Naive thymus-derived CD8-positive, alpha-beta T cell (primary cell): ENCODE measurements around the gene FAIM. TPM values are rescaled to one million over a fixed set of nuclear protein-coding genes. Genes with fewer than 3 reads are reported as not detected.
A peak's percentile ranks its signal among the peaks of the same experiment; 100 is the strongest.

Experiments used
- ATAC-seq, 2 donors: fragments of 150-1000 bp; cut with Tn5 transposase in 1 of 2; sonication (Bioruptor Pico), chemical (Tn5 transposase) in 1 of 2; 1 replicate in 1 of 2; 2 replicates in 1 of 2; pipeline ENCODE4 v1.10.0; 2021; ENCODE audit warnings: mild to moderate bottlenecking in 2 of 2, moderate library complexity in 2 of 2
- POLR2A ChIA-PET: fragments of 350-600 bp; sonication (Branson Sonifier 250); formaldehyde crosslinking; loops from one replicate; lab custom pipeline; 2021; ENCODE audit warnings: antibody characterized with exemption; lab: Charles Lee
- DNase-seq, 10 donors: peaks; one replicate each; pipeline versions ENCODE4 v3.0.0 to v3.0.0-alpha.2; 2020 to 2022
- H3K27ac Mint-ChIP-seq, 10 donors: one replicate each; pipeline ENCODE4 v1.8.0; 2020 to 2022; ENCODE audit warnings: mild to moderate bottlenecking in 10 of 10, mixed read lengths in 10 of 10, moderate library complexity in 4 of 10, inconsistent platforms in 1 of 10
- H3K27me3 Mint-ChIP-seq, 5 donors: one replicate each; pipeline ENCODE4 v1.8.0; 2021 to 2022; ENCODE audit warnings: mixed read lengths in 5 of 5
- H3K36me3 Mint-ChIP-seq, 3 donors: one replicate each; pipeline ENCODE4 v1.8.0; 2020 to 2022; ENCODE audit warnings: mixed read lengths in 3 of 3, mild to moderate bottlenecking in 2 of 3, inconsistent platforms in 1 of 3
- H3K4me1 Mint-ChIP-seq, 4 donors: one replicate each; pipeline ENCODE4 v1.8.0; 2021 to 2022; ENCODE audit warnings: mixed read lengths in 4 of 4
- H3K4me3 Mint-ChIP-seq, 10 donors: one replicate each; pipeline ENCODE4 v1.8.0; 2020 to 2022; ENCODE audit warnings: mild to moderate bottlenecking in 10 of 10, mixed read lengths in 10 of 10, moderate library complexity in 6 of 10, inconsistent platforms in 1 of 10
- H3K9me3 Mint-ChIP-seq, 9 donors: one replicate each; pipeline ENCODE4 v1.8.0; 2020 to 2022; ENCODE audit warnings: mixed read lengths in 9 of 9, mild to moderate bottlenecking in 3 of 9, inconsistent platforms in 1 of 9, moderate library complexity in 1 of 9
- polyA plus RNA-seq, 3 donors: library from polyadenylated mRNA; unstranded; fragments of 300-500 nt; fragmentation: Illumina TruSeq; gene quantifications; one replicate each; pipeline ENCODE4 v1.2.3, GENCODE V29; 2021
- total RNA-seq, 8 experiments: library from RNA in 2 of 8; stranded (reverse) in 2 of 8; gene quantifications; one replicate each; pipeline ENCODE4 v1.2.3 and lab custom pipeline; 2021 to 2026

The FAIM gene
- total and polyA plus RNA-seq, 5 experiments from 2014 or later = 5.6 to 9.7 (median 8.7) TPM

DNA sequence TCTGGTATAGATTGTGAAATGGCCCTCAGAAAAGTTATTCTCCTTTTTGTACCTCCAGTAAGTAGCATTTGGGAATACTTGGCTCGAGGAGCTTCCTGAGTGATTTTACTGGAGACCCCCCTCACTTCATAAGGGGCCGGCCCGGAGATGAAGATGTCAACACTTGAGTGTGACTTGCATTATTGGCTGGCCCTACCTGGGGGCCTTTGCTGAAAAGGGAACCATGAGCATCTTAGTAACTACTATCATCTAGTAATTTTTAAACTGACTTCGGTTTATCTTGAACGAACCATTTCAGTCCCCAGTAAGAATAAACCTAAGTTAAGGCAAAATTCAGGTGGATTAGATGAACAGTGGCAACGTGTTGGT, 1.3 kb downstream of the FAIM start:
- Mint-ChIP-seq H3K27me3 (peaks cover 0 to 6% (median 0%) of the 10 kb centered on the region in 5 donors), H3K36me3 (peaks cover 0 to 2% (median 0%) of the 10 kb centered on the region in 3 donors), H3K9me3 (peaks cover 0 to 4% (median 0%) of the 10 kb centered on the region in 9 donors), H3K4me3 (peak overlapping the region; percentile 79 to 99 (median 92)), H3K4me1 (peaks cover 10 to 26% (median 22%) of the 10 kb centered on the region in 4 donors), H3K27ac (peak overlapping the region; percentile 90 to 100 (median 97))
- no peak for DNase-seq
- ATAC-seq = no peak
- POLR2A ChIA-PET = interaction anchor here (0.6 to 3.9 kb wide), 11 partner anchors 12 to 1857 kb away, joined by 3 to 53 read pairs (median 4); partner anchors contain the start of genes ARMC8, CEP70, DBR1 and PIK3CB

DNA sequence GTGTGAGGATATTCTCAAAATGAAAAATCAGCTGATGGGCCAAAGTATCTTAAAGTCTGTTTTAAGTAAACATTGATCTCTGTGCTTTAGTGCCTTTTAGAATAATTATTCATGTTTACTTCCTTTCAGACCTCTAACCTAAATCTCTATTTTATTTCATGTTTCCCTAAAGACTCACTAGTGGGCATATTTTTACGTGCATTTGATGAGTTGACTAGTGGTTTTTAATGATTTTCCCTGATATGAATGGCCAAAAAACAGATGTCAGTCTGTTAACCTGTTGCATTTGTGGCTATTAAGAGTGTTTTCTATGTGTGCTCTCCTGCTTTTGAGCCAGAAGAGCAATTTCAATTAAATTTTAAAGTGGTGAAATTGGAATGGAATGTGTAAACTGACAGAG, 6.9 kb downstream of the FAIM start:
- Mint-ChIP-seq H3K27ac (no peak overlapping the region), H3K4me3 (no peak overlapping the region), H3K9me3 (no peaks in the 10 kb centered on the region), H3K27me3 (no peaks in the 10 kb centered on the region), H3K4me1 (peaks cover 0 to 12% (median 2%) of the 10 kb centered on the region in 4 donors), H3K36me3 (peaks cover 0 to 1% (median 0%) of the 10 kb centered on the region in 3 donors)
- ATAC-seq (no peak), DNase-seq (no peak)
- POLR2A ChIA-PET = interaction anchor here (0.5 kb wide), 1 partner anchor 24 kb away, joined by 6 read pairs; no protein-coding TSS in a partner anchor

DNA sequence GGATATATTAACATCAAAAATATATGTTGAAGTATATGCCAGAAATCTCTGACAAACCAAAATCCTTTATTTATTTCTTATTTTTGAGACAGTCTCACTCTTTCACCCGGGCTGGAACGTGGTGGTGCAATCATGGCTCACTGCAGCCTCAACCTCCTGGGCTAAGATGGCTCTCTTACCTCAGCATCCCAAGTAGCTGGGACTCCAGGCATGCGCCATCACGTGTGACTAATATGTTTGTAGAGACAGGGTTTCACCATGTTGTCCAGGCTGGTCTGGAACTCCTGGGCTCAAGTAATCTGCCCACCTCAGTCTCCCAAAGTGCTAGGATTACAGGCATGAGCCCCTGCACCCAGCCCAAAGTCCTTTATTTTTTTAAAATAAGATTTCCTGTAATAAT, 11.9 kb downstream of the FAIM start:
- no peak overlapping the region for H3K4me3 Mint-ChIP-seq
- no peaks in the 10 kb centered on the region for H3K9me3 Mint-ChIP-seq
- peaks cover 0 to 23% (median 8%) of the 10 kb centered on the region in 3 donors for H3K36me3 Mint-ChIP-seq
- no peak for DNase-seq
- H3K4me1 Mint-ChIP-seq = peaks cover 0 to 5% (median 0%) of the 10 kb centered on the region in 4 donors
- no peak for ATAC-seq
- no peak overlapping the region for H3K27ac Mint-ChIP-seq
- POLR2A ChIA-PET = no interaction called here
- H3K27me3 Mint-ChIP-seq = no peaks in the 10 kb centered on the region

DNA sequence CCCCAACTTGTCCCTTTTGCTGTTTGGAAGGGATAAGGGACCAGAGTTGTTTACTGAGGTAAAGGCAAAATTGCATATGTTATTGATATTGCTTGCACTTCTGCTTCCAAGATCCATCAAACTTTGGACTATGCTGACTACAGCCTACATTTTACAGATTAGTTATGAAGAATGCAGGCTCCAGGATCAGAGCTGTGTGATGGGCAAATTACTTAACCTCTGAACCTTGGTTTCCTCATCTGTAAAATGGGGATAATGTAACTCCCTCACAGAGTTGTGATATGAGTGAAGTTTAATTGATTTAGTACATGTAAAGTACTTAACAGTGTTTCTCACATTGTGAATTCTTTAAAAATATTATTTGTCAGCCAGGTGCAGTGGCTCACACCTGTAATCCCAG, 15.9 kb downstream of the FAIM start:
- Mint-ChIP-seq H3K27me3 (no peaks in the 10 kb centered on the region), H3K27ac (no peak overlapping the region), H3K9me3 (no peaks in the 10 kb centered on the region), H3K36me3 (peaks cover 5 to 40% (median 27%) of the 10 kb centered on the region in 3 donors), H3K4me3 (no peak overlapping the region), H3K4me1 (no peaks in the 10 kb centered on the region)
- DNase-seq = no peak
- no peak for ATAC-seq
- POLR2A ChIA-PET = no interaction called here

DNA sequence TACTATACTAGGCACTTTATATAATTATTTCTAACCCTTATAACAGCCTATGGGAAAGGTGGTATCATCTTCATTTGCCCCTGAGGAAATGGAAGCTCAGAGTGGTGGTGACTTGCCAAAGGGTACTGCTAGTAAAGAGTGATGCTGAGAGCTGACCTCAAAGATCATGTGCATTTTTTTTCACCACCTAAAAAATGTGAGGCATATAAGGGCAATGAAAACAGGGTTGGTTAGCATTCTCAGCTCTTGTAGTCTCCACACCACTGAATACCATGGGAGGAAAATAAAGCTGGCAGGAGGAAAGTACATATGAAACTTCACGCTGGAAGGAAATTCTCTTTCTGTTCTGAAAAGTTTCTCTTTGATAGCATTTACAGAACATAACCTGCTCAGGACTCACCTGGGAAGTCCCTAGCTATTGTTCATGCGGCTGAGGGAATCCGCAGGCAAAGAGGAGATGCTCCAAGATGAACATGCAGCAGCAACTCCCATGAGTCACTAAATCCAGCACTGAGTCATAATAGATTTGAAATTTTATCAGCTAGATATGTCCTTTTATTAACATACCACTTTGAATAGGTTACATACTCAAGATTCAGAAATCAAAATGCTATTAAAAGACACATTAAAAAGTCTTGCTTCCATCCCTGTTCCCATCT, 17.3 kb downstream of the FAIM start:
- H3K27me3 Mint-ChIP-seq = no peaks in the 10 kb centered on the region
- POLR2A ChIA-PET = no interaction called here
- H3K4me3 Mint-ChIP-seq = no peak overlapping the region
- no peaks in the 10 kb centered on the region for H3K4me1 Mint-ChIP-seq
- ATAC-seq (no peak), DNase-seq (no peak)
- peaks cover 5 to 49% (median 34%) of the 10 kb centered on the region in 3 donors for H3K36me3 Mint-ChIP-seq
- H3K27ac Mint-ChIP-seq = no peak overlapping the region
- H3K9me3 Mint-ChIP-seq = no peaks in the 10 kb centered on the region

DNA sequence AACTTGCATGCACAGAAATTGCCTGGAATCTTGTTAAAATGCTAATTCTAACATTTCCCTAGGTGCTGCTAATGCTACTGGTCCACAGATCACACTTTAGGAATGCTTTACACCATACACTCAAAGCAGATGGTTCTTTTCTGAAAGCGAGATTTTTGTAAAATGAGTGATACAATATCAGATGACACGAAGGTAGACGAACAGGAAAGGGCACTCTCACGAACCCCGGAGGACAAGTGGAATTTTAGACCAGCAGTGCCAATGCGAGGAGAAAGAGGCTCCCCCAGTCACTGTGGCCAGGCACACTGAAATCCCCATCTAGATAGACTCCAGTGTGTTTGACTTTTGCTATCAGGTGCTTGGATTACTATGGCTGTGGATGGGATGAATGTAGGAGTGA, 21.0 kb downstream of the FAIM start:
- peak overlapping the region in 1 of 10 donors; percentile 82 for H3K27ac Mint-ChIP-seq
- POLR2A ChIA-PET = no interaction called here
- no peak overlapping the region for H3K4me3 Mint-ChIP-seq
- peaks cover 5 to 46% (median 38%) of the 10 kb centered on the region in 3 donors for H3K36me3 Mint-ChIP-seq
- H3K4me1 Mint-ChIP-seq = no peaks in the 10 kb centered on the region
- DNase-seq (no peak), ATAC-seq (no peak)
- H3K9me3 Mint-ChIP-seq = no peaks in the 10 kb centered on the region
- no peaks in the 10 kb centered on the region for H3K27me3 Mint-ChIP-seq

DNA sequence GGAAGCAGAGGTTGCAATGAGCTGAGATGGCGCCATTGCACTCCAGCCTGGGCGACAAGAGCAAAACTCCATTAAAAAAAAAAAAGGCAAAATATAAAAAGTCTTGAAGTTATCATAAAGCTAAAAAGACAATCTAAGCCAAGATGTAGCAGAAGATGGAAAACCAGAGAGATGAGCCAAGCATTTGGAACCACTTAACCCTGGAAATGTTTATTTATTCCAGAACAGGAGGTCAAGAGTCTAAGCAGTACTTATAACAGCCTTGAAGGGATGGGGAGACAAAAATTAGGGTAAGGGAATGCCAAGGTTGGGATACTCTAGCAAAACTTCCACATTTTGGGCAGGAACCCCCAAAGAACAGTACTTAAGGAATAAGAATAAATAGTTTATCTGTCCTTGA, 30.1 kb downstream of the FAIM start:
- peaks cover 7 to 24% (median 18%) of the 10 kb centered on the region in 3 donors for H3K36me3 Mint-ChIP-seq
- H3K4me1 Mint-ChIP-seq = no peaks in the 10 kb centered on the region
- peaks cover 11 to 56% (median 35%) of the 10 kb centered on the region in 9 donors for H3K9me3 Mint-ChIP-seq
- no peak overlapping the region for H3K27ac Mint-ChIP-seq
- no peak overlapping the region for H3K4me3 Mint-ChIP-seq
- POLR2A ChIA-PET = no interaction called here
- DNase-seq (no peak), ATAC-seq (no peak)
- no peaks in the 10 kb centered on the region for H3K27me3 Mint-ChIP-seq

DNA sequence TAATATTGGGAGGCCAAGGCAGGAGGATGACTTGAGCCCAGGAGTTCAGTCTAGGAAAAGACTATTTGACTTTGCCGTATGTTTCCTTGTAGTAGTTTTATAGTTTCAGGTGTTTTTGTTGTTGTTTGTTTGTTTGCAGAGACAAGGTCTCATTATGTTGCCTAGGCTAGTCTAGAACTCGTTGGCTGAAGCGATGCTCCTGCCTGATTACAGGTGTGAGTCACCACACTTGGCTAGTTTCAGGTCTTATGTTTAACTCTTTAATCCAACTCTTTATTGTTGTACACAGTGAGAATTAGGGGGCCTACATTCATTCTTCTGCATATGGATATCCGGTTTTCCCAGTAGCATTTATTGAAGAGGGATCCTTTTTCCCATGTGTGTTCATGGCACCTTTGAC, 32.0 kb downstream of the FAIM start:
- POLR2A ChIA-PET = no interaction called here
- no peaks in the 10 kb centered on the region for H3K4me1 Mint-ChIP-seq
- no peak overlapping the region for H3K4me3 Mint-ChIP-seq
- H3K27me3 Mint-ChIP-seq = no peaks in the 10 kb centered on the region
- peaks cover 3 to 24% (median 20%) of the 10 kb centered on the region in 3 donors for H3K36me3 Mint-ChIP-seq
- H3K27ac Mint-ChIP-seq = no peak overlapping the region
- ATAC-seq = no peak
- peaks cover 14 to 75% (median 53%) of the 10 kb centered on the region in 9 donors for H3K9me3 Mint-ChIP-seq
- DNase-seq = no peak

DNA sequence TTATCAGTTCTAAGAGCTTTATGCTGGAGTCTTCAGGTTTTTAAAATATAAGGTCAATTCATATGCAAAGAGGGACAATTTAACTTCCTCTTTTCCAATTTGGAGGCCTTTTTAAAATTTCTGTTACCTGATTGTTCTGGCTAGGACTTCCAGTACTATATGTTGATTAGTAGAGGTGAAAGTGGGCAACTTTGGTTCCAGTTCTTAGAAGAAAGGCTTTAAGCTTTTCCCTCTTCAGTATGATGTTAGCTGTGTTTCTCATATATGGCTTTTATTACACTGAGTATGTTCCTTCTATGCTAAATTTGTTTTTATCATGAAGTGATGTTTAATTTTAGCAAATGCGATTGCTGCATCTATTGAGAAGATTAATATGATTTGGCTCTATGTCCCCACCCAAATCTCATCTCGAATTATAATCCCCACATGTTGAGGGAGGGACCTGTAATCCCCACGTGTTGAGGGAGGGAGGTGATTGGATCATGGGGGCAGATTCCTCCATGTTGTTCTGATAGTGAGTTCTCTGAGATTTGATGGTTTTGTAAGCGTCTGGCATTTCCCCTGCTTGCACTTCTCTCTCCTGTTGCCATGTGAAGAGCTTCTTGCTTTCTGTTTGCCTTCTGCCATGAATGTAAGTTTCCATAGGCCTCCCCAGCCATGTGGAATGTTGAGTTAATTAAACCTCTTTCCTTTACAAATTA, 33.8 kb downstream of the FAIM start:
- H3K36me3 Mint-ChIP-seq = peaks cover 0 to 29% (median 15%) of the 10 kb centered on the region in 3 donors
- no peaks in the 10 kb centered on the region for H3K27me3 Mint-ChIP-seq
- peaks cover 19 to 92% (median 64%) of the 10 kb centered on the region in 9 donors for H3K9me3 Mint-ChIP-seq
- H3K27ac Mint-ChIP-seq = no peak overlapping the region
- DNase-seq (no peak), ATAC-seq (no peak)
- no peaks in the 10 kb centered on the region for H3K4me1 Mint-ChIP-seq
- POLR2A ChIA-PET = no interaction called here
- no peak overlapping the region for H3K4me3 Mint-ChIP-seq

DNA sequence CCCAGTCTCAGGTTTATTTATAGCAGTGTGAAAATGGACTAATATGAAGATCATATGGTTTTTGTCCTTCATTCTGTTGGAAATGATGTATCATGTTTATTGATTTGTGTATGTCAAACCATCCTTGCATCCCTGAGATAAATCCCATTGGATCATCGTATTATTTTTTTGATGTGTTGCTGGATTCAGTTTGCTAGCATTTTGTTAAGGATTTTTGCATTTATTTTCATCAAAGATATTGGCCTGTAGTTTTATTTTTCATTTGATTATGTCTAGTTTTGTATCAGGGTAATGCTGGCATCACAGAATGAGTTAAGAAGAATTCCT, 34.3 kb downstream of the FAIM start:
- H3K27ac Mint-ChIP-seq = no peak overlapping the region
- H3K27me3 Mint-ChIP-seq = no peaks in the 10 kb centered on the region
- peaks cover 19 to 92% (median 60%) of the 10 kb centered on the region in 9 donors for H3K9me3 Mint-ChIP-seq
- ATAC-seq (no peak), DNase-seq (no peak)
- H3K36me3 Mint-ChIP-seq = peaks cover 2 to 24% (median 15%) of the 10 kb centered on the region in 3 donors
- H3K4me1 Mint-ChIP-seq = no peaks in the 10 kb centered on the region
- no peak overlapping the region for H3K4me3 Mint-ChIP-seq
- POLR2A ChIA-PET = no interaction called here

DNA sequence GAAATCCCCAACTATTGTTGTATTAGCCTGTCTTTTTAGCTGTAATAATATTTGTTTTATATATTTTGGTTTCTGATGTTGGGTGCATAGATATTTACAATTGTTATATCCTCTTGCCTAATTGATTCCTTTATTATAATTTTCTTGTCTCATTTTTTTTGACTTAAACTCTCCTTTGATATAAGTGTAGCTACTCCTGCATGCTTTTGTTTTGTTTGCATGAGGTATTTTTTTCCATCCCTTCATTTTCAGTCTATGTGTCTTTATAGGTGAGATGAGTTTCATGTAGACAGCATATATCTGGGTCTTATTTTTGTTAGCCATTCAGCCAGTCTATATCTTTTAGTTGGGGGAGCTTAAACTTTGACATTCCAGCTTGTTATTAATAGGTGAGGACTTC, 37.4 kb downstream of the FAIM start:
- Mint-ChIP-seq H3K27ac (peak overlapping the region in 1 of 10 donors; percentile 7), H3K27me3 (no peaks in the 10 kb centered on the region), H3K36me3 (peaks cover 25 to 37% (median 28%) of the 10 kb centered on the region in 3 donors), H3K4me1 (no peaks in the 10 kb centered on the region), H3K4me3 (no peak overlapping the region), H3K9me3 (peaks cover 18 to 79% (median 42%) of the 10 kb centered on the region in 9 donors)
- ATAC-seq = no peak
- no peak for DNase-seq
- POLR2A ChIA-PET = no interaction called here

DNA sequence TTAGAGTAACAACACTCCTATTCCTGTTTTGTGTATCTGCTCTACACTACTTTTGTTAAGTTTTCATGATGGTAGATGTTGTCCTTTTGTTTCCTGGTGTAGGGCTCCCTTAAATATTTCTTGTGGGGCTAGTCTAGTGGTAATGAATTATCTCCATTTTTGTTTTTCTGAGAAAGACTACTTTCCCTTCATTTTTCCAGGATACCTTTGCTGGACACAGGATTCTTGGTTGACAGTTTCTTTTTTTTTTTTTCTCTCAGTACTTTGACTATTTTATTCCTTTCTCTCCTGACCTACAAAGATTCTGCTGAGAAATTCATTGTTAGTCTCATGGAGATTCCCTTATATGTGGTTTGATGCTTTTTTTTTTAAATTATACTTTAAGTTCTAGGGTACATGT, 37.9 kb downstream of the FAIM start:
- DNase-seq (no peak), ATAC-seq (no peak)
- POLR2A ChIA-PET = no interaction called here
- Mint-ChIP-seq H3K4me1 (no peaks in the 10 kb centered on the region), H3K36me3 (peaks cover 28 to 42% (median 30%) of the 10 kb centered on the region in 3 donors), H3K9me3 (peaks cover 18 to 83% (median 41%) of the 10 kb centered on the region in 9 donors), H3K4me3 (no peak overlapping the region), H3K27me3 (no peaks in the 10 kb centered on the region), H3K27ac (no peak overlapping the region)

DNA sequence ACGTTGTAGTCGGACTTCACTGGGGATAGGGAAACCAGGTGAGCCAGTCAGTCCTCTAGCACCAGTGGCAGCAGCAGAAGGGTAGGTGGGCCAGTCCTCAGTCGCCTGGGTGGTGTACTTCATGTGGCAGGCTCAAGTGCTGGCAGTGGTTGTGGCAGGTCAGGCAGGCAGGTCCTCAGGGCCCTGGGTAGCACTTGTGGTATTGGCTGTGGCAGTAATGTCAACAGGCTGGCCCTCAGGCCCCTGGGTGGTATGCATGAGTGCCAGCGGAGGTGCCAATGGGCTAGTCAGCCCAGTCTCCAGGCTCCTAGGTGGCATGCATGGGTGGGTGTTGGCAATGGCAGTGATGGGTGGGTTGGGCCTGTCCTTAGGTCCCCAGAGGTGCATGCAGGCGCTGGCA, 40.6 kb downstream of the FAIM start:
- POLR2A ChIA-PET = no interaction called here
- ATAC-seq = no peak
- Mint-ChIP-seq H3K27me3 (no peaks in the 10 kb centered on the region), H3K4me3 (no peak overlapping the region), H3K36me3 (peaks cover 28 to 59% (median 52%) of the 10 kb centered on the region in 3 donors), H3K4me1 (no peaks in the 10 kb centered on the region), H3K27ac (no peak overlapping the region), H3K9me3 (peaks cover 14 to 59% (median 26%) of the 10 kb centered on the region in 9 donors)
- DNase-seq = no peak
